Fibroblast of the aortic adventitia (primary cell): ENCODE data around the gene AGTR1. TPM values are rescaled to one million over a fixed set of nuclear protein-coding genes. Genes with fewer than 3 reads are reported as not detected.

ENCODE experiments used
- DNase-seq: peaks from one replicate; pipeline ENCODE4 v3.0.0-alpha.2; 2010; ENCODE audit warnings: low read depth
- H3K4me3 ChIP-seq: 2 replicates; pipeline ENCODE4 v1.5.1; 2011; ENCODE audit warnings: low read depth, mild to moderate bottlenecking, control low read depth, low read length, moderate library complexity
- total RNA-seq: library from RNA; depleted of rRNA; stranded (reverse); fragments of >200 nt; gene quantifications from 2 replicates; pipeline ENCODE4 v1.2.3, GENCODE V29; 2012; ENCODE audit warnings: low replicate concordance
- TF ChIP-seq, protein P1 (sequence below): IDR thresholded peaks from 2 replicates; pipeline ENCODE4 v1.5.1; 2011; ENCODE audit warnings: mild to moderate bottlenecking, low read length, control low read depth, inconsistent platforms; ENCODE audit not compliant: insufficient read depth

AGTR1 gene
- total RNA-seq = 2.4 and 3.2 TPM in 2 replicates

GRCh38 chr3:148697306-148698189 lies at the start of gene AGTR1:
Gene AGTR1 (plus strand): TSS chr3:148697903. CDS start chr3:148741036, 43,133 bp downstream.
- peak; percentile 67 for DNase-seq
- peak within 1 kb of the TSS; percentile 72 for H3K4me3 ChIP-seq
- TF ChIP-seq, protein P1, sequence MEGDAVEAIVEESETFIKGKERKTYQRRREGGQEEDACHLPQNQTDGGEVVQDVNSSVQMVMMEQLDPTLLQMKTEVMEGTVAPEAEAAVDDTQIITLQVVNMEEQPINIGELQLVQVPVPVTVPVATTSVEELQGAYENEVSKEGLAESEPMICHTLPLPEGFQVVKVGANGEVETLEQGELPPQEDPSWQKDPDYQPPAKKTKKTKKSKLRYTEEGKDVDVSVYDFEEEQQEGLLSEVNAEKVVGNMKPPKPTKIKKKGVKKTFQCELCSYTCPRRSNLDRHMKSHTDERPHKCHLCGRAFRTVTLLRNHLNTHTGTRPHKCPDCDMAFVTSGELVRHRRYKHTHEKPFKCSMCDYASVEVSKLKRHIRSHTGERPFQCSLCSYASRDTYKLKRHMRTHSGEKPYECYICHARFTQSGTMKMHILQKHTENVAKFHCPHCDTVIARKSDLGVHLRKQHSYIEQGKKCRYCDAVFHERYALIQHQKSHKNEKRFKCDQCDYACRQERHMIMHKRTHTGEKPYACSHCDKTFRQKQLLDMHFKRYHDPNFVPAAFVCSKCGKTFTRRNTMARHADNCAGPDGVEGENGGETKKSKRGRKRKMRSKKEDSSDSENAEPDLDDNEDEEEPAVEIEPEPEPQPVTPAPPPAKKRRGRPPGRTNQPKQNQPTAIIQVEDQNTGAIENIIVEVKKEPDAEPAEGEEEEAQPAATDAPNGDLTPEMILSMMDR = no peak

DNA sequence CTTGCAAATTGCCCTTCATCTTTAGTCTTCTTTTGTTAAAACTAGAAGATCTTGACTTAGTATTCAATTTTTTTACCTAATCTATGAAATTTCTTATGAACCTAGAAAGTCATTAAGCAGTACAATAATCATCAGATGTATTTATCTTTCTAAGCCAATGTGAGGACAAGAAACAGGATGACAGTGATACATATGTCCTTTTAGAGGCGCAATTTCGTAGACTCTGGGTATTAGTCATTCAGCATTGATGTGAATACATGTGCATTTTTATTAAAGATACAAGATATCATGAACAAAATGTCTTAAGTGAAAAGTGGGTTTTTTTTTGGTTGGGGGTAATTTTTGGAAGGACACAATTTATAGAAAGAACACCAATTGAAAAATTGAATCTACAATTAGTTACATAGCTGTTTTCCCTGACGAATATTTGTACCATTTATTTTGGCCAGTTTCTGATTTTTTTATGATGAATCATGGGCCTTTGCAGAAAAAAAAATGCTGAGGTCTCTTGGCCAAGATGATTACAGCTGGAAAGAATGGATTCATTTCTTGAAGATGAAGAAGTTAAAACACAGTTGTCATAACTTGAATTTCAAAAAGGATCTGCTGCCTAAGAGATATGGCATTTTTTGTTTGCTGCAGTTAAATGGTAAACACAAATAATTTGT lies 48.9 kb upstream of the AGTR1 start:
- TF ChIP-seq, protein P1 = no peak
- DNase-seq = peak; percentile 79
- H3K4me3 ChIP-seq = no peak overlapping the region

DNA sequence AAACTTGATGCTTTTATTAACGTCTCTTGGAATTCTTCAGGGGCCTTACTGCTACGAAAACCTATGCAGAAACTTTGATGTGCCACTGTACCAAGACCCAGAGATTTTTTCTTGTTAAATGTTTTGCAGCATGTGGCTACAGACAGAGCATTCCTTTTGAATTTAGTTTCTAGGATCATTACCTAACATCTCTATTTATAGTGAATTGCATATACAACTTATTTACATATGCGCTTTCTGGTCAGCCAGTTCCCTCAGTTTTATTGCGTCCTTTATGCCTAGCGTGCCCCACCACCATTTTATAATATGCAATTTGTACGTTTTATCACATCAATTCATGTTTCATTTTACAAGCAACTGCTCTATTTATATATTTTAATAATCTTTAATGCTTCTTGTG lies 46.2 kb upstream of the AGTR1 start:
- no peak for DNase-seq
- TF ChIP-seq, protein P1 = no peak
- no peak overlapping the region for H3K4me3 ChIP-seq

- TF ChIP-seq, protein P1 = no peak
- DNase-seq = no peak
- no peak overlapping the region for H3K4me3 ChIP-seq
Observed at GRCh38 chr3:148654433-148654832, 43.3 kb upstream of the AGTR1 start.

DNA sequence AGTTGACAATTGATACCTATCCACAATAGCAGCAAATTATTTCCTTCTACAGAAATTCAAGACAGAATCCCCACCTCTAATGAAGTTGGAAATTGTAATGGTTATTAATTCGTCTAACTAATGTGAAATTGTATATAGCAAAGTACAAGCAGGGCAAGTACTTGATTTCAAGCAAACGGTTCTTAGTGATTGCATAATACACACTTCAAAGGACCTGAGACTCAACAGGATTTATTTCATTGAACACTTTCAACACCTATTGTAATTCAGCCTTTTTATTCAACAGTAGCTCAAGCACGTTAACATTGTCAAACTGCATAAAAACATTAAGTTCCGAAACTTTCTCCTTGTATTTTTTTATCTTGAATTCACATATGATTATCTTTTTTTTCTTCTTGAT lies 40.2 kb upstream of the AGTR1 start:
- no peak for DNase-seq
- TF ChIP-seq, protein P1 = no peak
- H3K4me3 ChIP-seq = no peak overlapping the region

GRCh38 chr3:148659512-148659911 lies 38.2 kb upstream of the AGTR1 start:
- H3K4me3 ChIP-seq = no peak overlapping the region
- TF ChIP-seq, protein P1 = no peak
- DNase-seq = no peak
